ENCODE data around the gene RBM20. TPM values are rescaled to one million over a fixed set of nuclear protein-coding genes. Genes with fewer than 3 reads are reported as not detected.

Gene RBM20
- total RNA-seq, 1 experiment from 2014 or later, result 0.17 TPM

DNA sequence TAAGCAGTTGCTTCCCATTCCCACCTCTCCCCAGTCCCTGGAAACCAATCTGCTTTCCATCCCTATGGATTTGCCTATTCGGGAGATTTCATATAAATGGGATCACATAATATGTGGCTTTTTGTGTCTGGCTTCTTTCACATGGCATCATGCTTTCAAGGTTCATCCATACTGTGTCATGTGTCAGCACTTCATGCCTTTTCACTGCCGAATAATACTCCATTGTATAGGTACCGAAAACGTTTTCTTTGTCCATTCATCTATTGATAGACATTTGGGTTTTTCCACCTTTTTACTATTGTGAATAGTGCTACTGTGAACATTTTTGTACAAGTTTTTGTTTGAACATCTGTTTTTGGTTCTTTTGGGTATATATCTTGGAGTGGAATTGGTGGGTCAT, 12.5 kb downstream of the RBM20 start:
- Mint-ChIP-seq H3K36me3 (ENCODE audit: insufficient read depth in 1 of 3, low read depth in 3 of 3) (no peaks in the 10 kb centered on the region), H3K4me3 (no peak overlapping the region), H3K4me1 (peaks cover 4 to 12% of the 10 kb centered on the region in 2 experiments; a peak in 3 of 4 replicates), H3K27me3 (ENCODE audit: low read depth) (no peaks in the 10 kb centered on the region; the same call in 1 of the 2 replicates), H3K27ac (no peak overlapping the region), H3K9me3 (no peaks in the 10 kb centered on the region; a peak in 1 of 5 replicates)
- Histone ChIP-seq H3K79me2 (ENCODE audit: insufficient read depth, low read length) (no peaks in the 10 kb centered on the region), H3K14ac (ENCODE audit: insufficient read depth, low read length) (no peak overlapping the region), H2BK5ac (ENCODE audit: insufficient read length, low read length) (no peak overlapping the region), H2AK5ac (ENCODE audit: insufficient read length, low read length) (no peak overlapping the region), H3K56ac (ENCODE audit: insufficient read length, low read depth, low read length) (no peak overlapping the region), H3K4me2 (ENCODE audit: insufficient read depth, insufficient read length, low read length) (no peak overlapping the region), H4K20me1 (ENCODE audit: control insufficient read depth, insufficient read depth, insufficient read length) (no peaks in the 10 kb centered on the region), H3K79me1 (ENCODE audit: insufficient read depth, low read depth, low read length, poor library complexity, severe bottlenecking) (no peaks in the 10 kb centered on the region), H3K9ac (ENCODE audit: extremely low read depth, insufficient read length, low read length) (no peak overlapping the region), H4K91ac (ENCODE audit: insufficient read length, low read depth, low read length) (no peak overlapping the region), H3K27me3 (ENCODE audit: insufficient read depth, low read length) (no peaks in the 10 kb centered on the region), H3K27ac (ENCODE audit: insufficient read length, low read depth, low read length) (no peak overlapping the region), H2BK12ac (ENCODE audit: insufficient read length, low read depth, low read length) (no peak overlapping the region), H3K23me2 (ENCODE audit: insufficient read length, low read depth, low read length, poor library complexity, severe bottlenecking) (no peaks in the 10 kb centered on the region), H3K18ac (ENCODE audit: insufficient read length, low read depth, low read length) (no peak overlapping the region), H2BK120ac (ENCODE audit: low read depth, low read length, poor library complexity, severe bottlenecking) (no peak overlapping the region), H3K4ac (ENCODE audit: low read depth, low read length) (no peak overlapping the region), H2BK15ac (ENCODE audit: low read depth, low read length) (no peak overlapping the region), H4K8ac (replicated peaks; ENCODE audit: insufficient read length, low read depth, low read length) (no peak overlapping the region), H3T11ph (ENCODE audit: low read length) (no peak overlapping the region), H3K23ac (ENCODE audit: insufficient read length, low read depth, low read length) (no peak overlapping the region), H2BK20ac (ENCODE audit: low read depth, low read length, poor library complexity, severe bottlenecking) (no peak overlapping the region), H3K9me3 (ENCODE audit: control insufficient read depth, low read depth, low read length) (no peaks in the 10 kb centered on the region), H2AFZ (ENCODE audit: low read length) (no peak overlapping the region), H3K4me1 (ENCODE audit: insufficient read depth, low read length) (no peaks in the 10 kb centered on the region), H4K5ac (ENCODE audit: insufficient read length, low read depth, low read length) (no peak overlapping the region)
- no CpG with 5 or more reads among the region's 4 CpGs for WGBS (ENCODE audit: extremely low coverage, insufficient read length, low lambda C conversion rate)
- TF ChIP-seq, protein P1, sequence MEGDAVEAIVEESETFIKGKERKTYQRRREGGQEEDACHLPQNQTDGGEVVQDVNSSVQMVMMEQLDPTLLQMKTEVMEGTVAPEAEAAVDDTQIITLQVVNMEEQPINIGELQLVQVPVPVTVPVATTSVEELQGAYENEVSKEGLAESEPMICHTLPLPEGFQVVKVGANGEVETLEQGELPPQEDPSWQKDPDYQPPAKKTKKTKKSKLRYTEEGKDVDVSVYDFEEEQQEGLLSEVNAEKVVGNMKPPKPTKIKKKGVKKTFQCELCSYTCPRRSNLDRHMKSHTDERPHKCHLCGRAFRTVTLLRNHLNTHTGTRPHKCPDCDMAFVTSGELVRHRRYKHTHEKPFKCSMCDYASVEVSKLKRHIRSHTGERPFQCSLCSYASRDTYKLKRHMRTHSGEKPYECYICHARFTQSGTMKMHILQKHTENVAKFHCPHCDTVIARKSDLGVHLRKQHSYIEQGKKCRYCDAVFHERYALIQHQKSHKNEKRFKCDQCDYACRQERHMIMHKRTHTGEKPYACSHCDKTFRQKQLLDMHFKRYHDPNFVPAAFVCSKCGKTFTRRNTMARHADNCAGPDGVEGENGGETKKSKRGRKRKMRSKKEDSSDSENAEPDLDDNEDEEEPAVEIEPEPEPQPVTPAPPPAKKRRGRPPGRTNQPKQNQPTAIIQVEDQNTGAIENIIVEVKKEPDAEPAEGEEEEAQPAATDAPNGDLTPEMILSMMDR (conservative IDR thresholded peaks at IDR 0.05), result no peak
- no peak for DNase-seq
